GM18505 (cell line): ENCODE results near the gene NOC2L.

Experiments used
- ATAC-seq: cut with Tn5 transposase; IDR thresholded peaks from one replicate; pipeline ENCODE4 v1.9.1; 2021; ENCODE audit not compliant: unreplicated experiment
- POLR2A ChIP-seq: IDR thresholded peaks from 4 replicates; pipeline ENCODE4 v1.6.1; 2011; ENCODE audit warnings: borderline replicate concordance; ENCODE audit not compliant: insufficient read depth, insufficient read length; ENCODE audit errors: extremely low read depth

The NOC2L gene

GRCh38 chr1:965526-966134 is 6.6 kb upstream of the NOC2L start:
- ATAC-seq: no peak

GRCh38 chr1:964691-965525 is 5.9 kb upstream of the NOC2L start:
- ATAC-seq: no peak
- TF ChIP-seq POLR2A: no peak

More at GRCh38 chr1:965526-966134, 6.6 kb upstream of the NOC2L start:
- no peak for TF ChIP-seq POLR2A

- no peak for TF ChIP-seq POLR2A
- no peak for ATAC-seq
Observed at GRCh38 chr1:963746-964525, 4.9 kb upstream of the NOC2L start.

- no peak for TF ChIP-seq POLR2A
- ATAC-seq: no peak
Observed at GRCh38 chr1:963301-963651, 4.2 kb upstream of the NOC2L start.

DNA sequence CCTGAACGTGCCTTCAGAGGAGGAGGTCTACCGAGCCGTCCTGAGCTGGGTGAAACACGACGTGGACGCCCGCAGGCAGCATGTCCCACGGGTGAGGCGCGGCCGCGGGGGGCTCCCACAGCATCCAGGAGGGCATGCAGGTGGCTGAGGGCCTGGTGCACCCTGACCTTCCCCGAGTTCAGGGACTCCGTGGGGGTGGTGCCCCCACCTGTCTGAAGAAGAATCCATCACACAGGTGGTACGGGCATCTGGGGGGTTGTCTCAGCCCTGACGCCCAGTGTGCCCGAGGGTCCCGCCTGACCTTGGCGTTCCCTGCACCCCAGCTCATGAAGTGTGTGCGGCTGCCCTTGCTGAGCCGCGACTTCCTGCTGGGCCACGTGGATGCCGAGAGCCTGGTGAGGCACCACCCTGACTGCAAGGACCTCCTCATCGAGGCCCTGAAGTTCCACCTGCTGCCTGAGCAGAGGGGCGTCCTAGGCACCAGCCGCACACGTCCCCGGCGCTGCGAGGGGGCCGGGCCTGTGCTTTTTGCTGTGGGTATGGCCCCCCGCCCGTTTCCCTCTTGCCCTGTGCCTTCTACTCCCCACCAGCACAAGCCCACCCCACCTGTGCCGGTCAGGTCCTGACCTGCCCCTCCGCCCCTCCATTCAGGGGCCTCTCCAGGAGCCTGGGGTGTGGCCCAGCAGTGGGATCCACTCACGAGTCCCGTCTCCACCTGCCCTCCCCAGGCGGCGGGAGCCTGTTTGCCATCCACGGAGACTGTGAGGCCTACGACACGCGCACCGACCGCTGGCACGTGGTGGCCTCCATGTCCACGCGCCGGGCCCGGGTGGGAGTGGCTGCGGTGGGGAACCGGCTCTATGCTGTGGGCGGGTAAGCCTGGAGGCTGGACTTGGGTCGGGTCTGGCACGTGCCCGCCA is 3.6 kb upstream of the NOC2L start:
- TF ChIP-seq POLR2A: no peak
- ATAC-seq: no peak

DNA sequence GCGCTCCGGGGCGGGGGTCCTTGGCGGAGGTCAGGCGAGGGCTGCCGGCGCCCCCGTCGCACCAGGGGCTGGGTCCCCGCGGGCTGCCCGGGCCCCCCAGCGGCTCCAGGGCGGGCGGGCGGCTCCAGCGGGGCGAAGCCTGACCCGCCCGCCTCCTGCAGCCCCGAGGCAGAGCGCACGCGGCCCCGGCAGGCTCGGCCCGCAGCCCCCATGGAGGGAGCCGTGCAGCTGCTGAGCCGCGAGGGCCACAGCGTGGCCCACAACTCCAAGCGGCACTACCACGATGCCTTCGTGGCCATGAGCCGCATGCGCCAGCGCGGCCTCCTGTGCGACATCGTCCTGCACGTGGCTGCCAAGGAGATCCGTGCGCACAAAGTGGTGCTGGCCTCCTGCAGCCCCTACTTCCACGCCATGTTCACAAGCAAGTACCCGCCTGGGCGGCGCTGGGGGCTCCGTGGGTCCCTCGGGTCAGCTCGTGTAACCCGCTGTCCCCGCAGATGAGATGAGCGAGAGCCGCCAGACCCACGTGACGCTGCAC is 2.1 kb upstream of the NOC2L start:
- no peak for ATAC-seq
- TF ChIP-seq POLR2A: no peak

GRCh38 chr1:960363-961131 is 1.5 kb upstream of the NOC2L start, which contains the start of gene KLHL17:
TSS of gene KLHL17 (plus strand) at chr1:960584. CDS start at chr1:960694, 110 bp downstream.
- no peak for TF ChIP-seq POLR2A
- ATAC-seq: peak; percentile 38

- TF ChIP-seq POLR2A: no peak
- ATAC-seq: no peak
Observed at GRCh38 chr1:959731-960362, 791 bp upstream of the NOC2L start.

GRCh38 chr1:956636-957035 is 2.4 kb downstream of the NOC2L start:
- TF ChIP-seq POLR2A: no peak
- no peak for ATAC-seq

DNA sequence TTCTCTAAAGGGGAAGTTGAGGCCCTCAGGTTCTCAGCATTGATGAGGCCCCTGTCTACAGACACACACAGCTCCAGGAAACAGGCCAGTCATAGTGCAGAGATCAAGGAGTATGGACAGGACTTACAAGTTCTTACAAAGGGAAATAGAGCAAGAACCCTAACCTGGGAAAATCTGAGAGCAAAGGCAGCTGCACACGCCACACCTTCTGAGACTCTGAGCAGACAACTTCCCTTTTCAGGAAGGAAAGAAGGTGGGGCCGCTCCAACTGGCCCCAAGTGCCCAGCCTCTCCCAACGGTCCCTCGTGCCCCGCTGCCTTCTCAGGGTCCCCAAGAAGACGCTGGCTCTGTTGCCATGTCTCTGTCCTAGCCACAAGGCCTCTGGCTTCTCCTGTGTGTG is 3.6 kb downstream of the NOC2L start:
- TF ChIP-seq POLR2A: no peak
- no peak for ATAC-seq

GRCh38 chr1:954927-955326 is 4.1 kb downstream of the NOC2L start:
- no peak for TF ChIP-seq POLR2A
- ATAC-seq: no peak
